Measurements from ENCODE around the gene CDC42BPA.
"Not testable (repeated sequence)": the region's sequence is repeated elsewhere in the genome, so short reads cannot be mapped to it uniquely, and the experiment has no call there.

Gene CDC42BPA

GRCh38 chr1:227305894-227306626 is 12.2 kb downstream of the CDC42BPA start:
- no peak for DNase-seq

GRCh38 chr1:227304665-227305064 is 13.6 kb downstream of the CDC42BPA start:
- no peak for DNase-seq

- DNase-seq, result no peak
These were observed 14.6 kb downstream of the CDC42BPA start for GRCh38 chr1:227303662-227304061.

- no peak for DNase-seq
These were observed 17.6 kb downstream of the CDC42BPA start for GRCh38 chr1:227300682-227301081.

GRCh38 chr1:227299688-227300087 is 18.6 kb downstream of the CDC42BPA start:
- no peak for DNase-seq

GRCh38 chr1:227299241-227299627 is 19.1 kb downstream of the CDC42BPA start:
- no peak for DNase-seq

GRCh38 chr1:227298512-227299240 is 19.6 kb downstream of the CDC42BPA start:
- no peak for DNase-seq

- no peak for DNase-seq
These were observed 21.1 kb downstream of the CDC42BPA start for GRCh38 chr1:227297073-227297793.

- no peak for DNase-seq
These were observed 22.7 kb downstream of the CDC42BPA start for GRCh38 chr1:227295609-227296008.

- no peak for DNase-seq
These were observed 32.5 kb downstream of the CDC42BPA start for GRCh38 chr1:227285745-227286144.

- DNase-seq, result no peak
These were observed 36.9 kb downstream of the CDC42BPA start for GRCh38 chr1:227281371-227281770.

GRCh38 chr1:227280836-227281235 is 37.5 kb downstream of the CDC42BPA start:
- no peak for DNase-seq

- DNase-seq, result not testable (repeated sequence)
These were observed 42.1 kb downstream of the CDC42BPA start for GRCh38 chr1:227276156-227276693.

- no peak for DNase-seq
These were observed 44.7 kb downstream of the CDC42BPA start for GRCh38 chr1:227273557-227273956.

- DNase-seq, result no peak
These were observed 45.9 kb downstream of the CDC42BPA start for GRCh38 chr1:227272428-227272827.

GRCh38 chr1:227270554-227270953 is 47.7 kb downstream of the CDC42BPA start:
- DNase-seq, result no peak

GRCh38 chr1:227268943-227269342 is 49.3 kb downstream of the CDC42BPA start:
- DNase-seq, result no peak

- DNase-seq, result no peak
These were observed 52.4 kb downstream of the CDC42BPA start for GRCh38 chr1:227265891-227266290.

- DNase-seq, result no peak
These were observed 54.4 kb downstream of the CDC42BPA start for GRCh38 chr1:227263869-227264268.

GRCh38 chr1:227261501-227261900 is 56.8 kb downstream of the CDC42BPA start:
- DNase-seq, result no peak

GRCh38 chr1:227260433-227260832 is 57.9 kb downstream of the CDC42BPA start:
- DNase-seq, result no peak

- no peak for DNase-seq
These were observed 60.3 kb downstream of the CDC42BPA start for GRCh38 chr1:227257964-227258363.

- no peak for DNase-seq
These were observed 63.1 kb downstream of the CDC42BPA start for GRCh38 chr1:227255086-227255732.

Measured in hippocampal formation (tissue), 2 donors.